Omental fat pad (tissue), 4 donors: ENCODE data around the gene MEIS3. TPM values are rescaled to one million over a fixed set of nuclear protein-coding genes. Genes with fewer than 3 reads are reported as not detected.
A peak's percentile ranks its signal among the peaks of the same experiment; 100 is the strongest.

Experiments used
- ATAC-seq: fragments of 150-250 bp; one replicate; pipeline ENCODE4 v1.9.1; 2016; ENCODE audit warnings: mild to moderate bottlenecking, moderate library complexity; ENCODE audit not compliant: low FRiP score
- DNase-seq: peaks from one replicate; pipeline ENCODE4 v3.0.0-alpha.2; 2019; ENCODE audit warnings: low spot score
- total RNA-seq, 4 donors: library from RNA; depleted of rRNA; stranded (reverse); fragments of >200 nt; gene quantifications; one replicate each; pipeline ENCODE4 v1.1.0, GENCODE V29; 2016
- TF ChIP-seq, protein P1 (sequence below), 3 donors: fragments of 450-650 bp; IDR thresholded peaks; one replicate each; pipeline ENCODE4 v1.5.1; 2016 to 2017; ENCODE audit warnings: antibody characterized with exemption in 3 of 3, mild to moderate bottlenecking in 3 of 3, moderate library complexity in 2 of 3

Gene MEIS3
- total RNA-seq, 4 donors from 2014 or later, result 7.3 to 17.2 (median 11.6) TPM

DNA sequence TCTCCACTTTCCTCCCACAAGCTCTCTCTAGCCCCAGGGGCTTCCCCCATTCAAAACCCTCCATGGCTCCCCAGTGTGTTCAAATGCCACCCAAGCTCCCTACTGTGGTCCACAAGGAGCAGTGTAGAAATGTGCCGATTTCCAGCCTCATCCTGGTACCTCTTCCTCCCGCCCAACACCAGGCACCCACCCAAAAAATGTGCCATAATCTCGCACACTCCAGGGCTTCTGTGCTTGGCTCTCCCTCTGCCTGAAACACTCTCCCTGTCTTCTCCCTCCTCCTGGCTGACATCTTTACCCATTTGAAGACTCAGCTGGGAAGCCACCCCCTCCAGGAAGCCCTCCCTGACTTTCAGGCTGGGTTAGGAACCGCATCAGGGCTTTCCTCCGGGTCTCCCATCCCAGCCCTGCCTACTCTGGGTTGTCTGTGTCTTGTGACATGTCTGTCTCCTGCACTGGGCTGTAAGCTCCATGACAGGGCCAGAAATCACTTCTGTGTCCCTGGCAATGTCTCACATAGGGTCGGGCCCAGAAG lies 16.6 kb upstream of the MEIS3 start:
- DNase-seq (no peak), ATAC-seq (no peak)
- TF ChIP-seq, protein P1, sequence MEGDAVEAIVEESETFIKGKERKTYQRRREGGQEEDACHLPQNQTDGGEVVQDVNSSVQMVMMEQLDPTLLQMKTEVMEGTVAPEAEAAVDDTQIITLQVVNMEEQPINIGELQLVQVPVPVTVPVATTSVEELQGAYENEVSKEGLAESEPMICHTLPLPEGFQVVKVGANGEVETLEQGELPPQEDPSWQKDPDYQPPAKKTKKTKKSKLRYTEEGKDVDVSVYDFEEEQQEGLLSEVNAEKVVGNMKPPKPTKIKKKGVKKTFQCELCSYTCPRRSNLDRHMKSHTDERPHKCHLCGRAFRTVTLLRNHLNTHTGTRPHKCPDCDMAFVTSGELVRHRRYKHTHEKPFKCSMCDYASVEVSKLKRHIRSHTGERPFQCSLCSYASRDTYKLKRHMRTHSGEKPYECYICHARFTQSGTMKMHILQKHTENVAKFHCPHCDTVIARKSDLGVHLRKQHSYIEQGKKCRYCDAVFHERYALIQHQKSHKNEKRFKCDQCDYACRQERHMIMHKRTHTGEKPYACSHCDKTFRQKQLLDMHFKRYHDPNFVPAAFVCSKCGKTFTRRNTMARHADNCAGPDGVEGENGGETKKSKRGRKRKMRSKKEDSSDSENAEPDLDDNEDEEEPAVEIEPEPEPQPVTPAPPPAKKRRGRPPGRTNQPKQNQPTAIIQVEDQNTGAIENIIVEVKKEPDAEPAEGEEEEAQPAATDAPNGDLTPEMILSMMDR (IDR thresholded peaks at IDR 0.05), result no peak

DNA sequence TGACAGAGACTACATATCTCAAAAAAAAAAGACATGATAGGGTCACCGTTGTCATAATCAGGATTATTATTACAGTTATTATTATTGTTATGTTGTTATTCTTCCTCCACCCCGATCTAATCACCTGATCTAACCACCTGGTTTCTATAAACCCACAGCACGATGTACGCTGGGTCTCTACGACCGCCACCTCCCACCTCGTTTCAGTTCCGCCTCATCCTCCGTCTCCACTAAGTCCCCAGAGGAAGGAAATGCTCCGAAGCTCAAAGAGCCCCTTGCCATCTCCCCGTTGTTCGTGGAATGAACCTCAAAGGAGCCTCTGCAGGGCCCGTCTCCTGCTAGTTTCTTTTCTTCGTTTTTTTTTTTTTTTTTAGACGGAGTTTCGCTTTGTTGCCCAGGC lies 15.9 kb upstream of the MEIS3 start:
- TF ChIP-seq, protein P1 (IDR thresholded peaks at IDR 0.05), result no peak
- no peak for DNase-seq
- ATAC-seq, result no peak

DNA sequence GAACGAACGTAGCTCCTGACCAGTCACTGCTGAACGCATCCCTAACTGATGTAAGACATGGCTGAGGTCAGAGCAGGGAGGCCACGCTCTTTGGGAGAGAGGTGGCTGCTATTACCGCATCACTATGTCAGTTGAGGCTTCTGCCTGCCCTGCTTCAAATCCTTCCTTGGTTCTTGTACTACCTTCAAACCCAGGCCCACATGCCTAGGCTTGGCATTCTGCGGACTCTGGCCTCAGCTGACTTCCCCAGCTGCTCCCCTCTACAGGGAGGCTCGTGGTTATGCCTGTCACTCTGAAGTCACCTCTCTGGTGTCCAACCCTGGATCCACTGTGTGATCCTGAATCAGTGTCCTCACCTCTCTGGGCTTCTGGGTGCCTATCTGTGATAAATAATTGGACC lies 14.8 kb upstream of the MEIS3 start:
- DNase-seq, result no peak
- no peak for ATAC-seq
- TF ChIP-seq, protein P1 (IDR thresholded peaks at IDR 0.05), result no peak

DNA sequence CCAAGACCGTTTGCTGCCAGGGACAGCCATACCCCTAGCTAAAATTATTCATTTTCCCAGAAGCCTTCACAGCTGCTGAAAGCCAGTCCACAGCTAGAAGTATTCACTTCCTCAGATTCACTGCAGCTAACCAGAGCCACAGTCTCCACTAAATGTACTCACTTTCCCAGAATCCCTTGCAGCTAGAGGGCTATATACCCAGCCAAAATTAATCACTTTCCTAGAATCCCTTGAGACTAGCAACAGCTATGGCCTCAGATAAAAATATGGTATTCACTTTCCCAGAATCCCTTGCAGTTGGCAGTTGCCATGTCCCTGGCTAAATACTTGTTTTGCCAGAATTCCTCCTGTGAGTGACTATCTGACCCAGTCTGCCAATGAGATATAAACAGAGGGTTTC lies 13.8 kb upstream of the MEIS3 start:
- no peak for ATAC-seq
- no peak for DNase-seq
- TF ChIP-seq, protein P1 (IDR thresholded peaks at IDR 0.05), result no peak

DNA sequence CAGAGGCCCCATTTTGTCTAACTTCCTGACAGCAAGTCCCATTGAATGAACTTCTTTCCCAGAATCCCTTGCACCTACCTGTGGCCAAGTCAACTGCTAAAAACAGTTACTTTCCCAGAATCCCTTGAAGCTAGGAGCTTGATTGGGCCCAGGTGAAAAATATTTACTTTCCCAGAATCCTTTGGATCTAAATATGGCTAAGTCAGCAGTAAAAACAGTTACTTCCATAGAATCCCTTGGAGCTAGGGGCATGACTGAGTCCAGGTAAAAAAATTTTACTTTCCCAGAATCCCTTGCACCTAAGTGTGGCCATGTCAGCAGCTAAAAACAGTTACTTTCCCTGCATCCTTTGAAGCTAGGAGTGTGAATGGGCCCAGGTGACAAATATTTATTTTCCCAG lies 13.2 kb upstream of the MEIS3 start:
- ATAC-seq (no peak), DNase-seq (no peak)
- TF ChIP-seq, protein P1 (IDR thresholded peaks at IDR 0.05), result no peak

DNA sequence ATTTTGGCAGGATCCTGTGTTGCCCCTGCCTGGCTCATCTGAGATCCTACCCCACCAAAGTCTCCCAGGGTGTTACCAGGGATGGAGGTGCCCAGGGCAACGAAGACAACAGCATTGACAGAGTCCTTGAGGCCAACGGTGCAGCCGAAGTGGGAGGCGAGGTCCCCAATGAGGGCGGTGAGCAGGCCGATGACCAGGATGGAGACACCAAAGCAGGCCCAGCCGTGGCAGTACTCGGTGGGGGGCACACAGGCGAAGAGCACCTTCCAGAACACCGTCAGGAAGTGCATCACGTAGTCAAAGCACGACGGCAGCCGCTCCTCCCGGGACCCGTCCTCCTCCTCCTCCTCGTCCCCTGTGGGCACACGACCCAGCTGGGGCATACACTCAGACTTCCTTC lies 12.8 kb upstream of the MEIS3 start:
- DNase-seq (no peak), ATAC-seq (no peak)
- TF ChIP-seq, protein P1 (IDR thresholded peaks at IDR 0.05), result no peak

DNA sequence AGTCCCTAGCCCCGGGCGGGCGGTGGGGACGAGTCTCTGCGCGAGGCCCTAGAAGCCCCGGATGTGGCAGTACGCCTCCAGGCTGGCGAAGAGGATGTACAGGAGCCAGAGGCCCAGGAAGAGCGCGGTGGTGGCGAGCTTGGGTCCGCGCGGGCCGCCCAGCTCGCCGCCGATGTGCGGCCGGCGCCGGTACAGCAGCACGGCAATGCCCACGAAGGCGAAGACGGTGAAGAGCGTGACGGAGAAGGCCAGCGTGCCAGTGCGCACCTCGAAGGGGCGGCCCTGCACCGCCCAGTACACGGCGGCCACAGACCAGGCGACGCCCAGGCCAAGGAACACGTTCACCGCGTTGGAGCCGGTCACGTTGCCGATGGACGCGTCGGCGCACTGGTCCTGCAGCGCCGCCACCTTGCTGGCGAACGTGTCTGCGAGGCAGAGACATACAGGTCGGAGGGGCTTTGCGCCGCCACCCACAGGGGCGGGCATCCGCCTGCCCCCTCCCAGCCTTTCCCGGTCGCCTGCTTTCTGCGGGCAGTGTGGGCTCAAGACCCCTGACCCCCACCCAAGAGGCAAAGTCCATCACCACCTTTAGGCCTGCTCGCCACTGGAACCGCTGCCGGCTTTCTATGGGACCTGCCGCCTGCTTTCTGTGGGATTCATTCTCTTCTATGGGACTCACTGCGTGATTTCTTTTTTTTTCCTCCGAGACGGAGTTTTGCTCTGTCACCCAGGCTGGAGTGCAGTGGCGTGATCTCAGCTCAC lies 10.9 kb upstream of the MEIS3 start:
- TF ChIP-seq, protein P1 (IDR thresholded peaks at IDR 0.05), result no peak
- ATAC-seq (peak; percentile 8), DNase-seq (no peak)
